PFSK-1 (cell line): ENCODE data around the gene HBA2.

ENCODE experiments used
- FOXP2 ChIP-seq: optimal IDR thresholded peaks from 2 replicates; pipeline ENCODE3; 2011; ENCODE audit warnings: borderline replicate concordance, control low read depth, inconsistent platforms; ENCODE audit not compliant: insufficient read depth; ENCODE audit errors: extremely low read length, extremely low read depth
- POLR2AphosphoS5 ChIP-seq: IDR thresholded peaks from 2 replicates; pipeline ENCODE4 v1.6.1; 2012; ENCODE audit warnings: low read depth, mild to moderate bottlenecking, control low read depth, low read length, moderate library complexity
- SIN3A ChIP-seq: IDR thresholded peaks from 2 replicates; pipeline ENCODE4 v1.6.1; 2012; ENCODE audit warnings: mild to moderate bottlenecking, low read length, moderate library complexity, borderline replicate concordance; ENCODE audit not compliant: insufficient read depth
- TAF1 ChIP-seq: IDR thresholded peaks from 2 replicates; pipeline ENCODE4 v1.6.1; 2012; ENCODE audit warnings: low read length, control low read depth, borderline replicate concordance; ENCODE audit not compliant: insufficient read depth
- TF ChIP-seq, protein P1 (sequence below), 2 experiments: IDR thresholded peaks; 2 replicates each; pipeline versions ENCODE4 v1.6.1 to v1.8.0; 2011 to 2012; ENCODE audit warnings: low read depth in 2 of 2, low read length in 2 of 2, control low read depth in 1 of 2, inconsistent platforms in 1 of 2, mild to moderate bottlenecking in 1 of 2, moderate library complexity in 1 of 2; ENCODE audit not compliant: insufficient read depth in 1 of 2

Gene HBA2

DNA sequence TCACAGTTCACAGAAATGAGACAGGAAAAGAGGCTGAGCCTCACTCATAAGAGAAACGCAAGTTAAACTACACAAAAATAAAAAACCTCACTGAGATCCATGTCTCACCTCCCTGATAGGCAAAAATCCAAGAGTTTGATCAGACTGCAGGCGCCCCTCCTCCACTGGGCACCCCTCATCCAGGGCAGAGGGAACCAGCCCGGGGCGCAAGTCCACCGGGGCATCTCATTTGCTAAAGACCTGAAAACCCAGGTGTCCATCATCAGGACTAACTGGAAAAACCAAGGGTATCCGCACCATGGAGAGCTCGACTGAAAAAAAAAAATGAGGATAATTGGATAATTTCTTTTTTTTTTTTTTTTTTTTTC, 17.7 kb upstream of the HBA2 start:
- no peak for TF ChIP-seq FOXP2
- TF ChIP-seq, protein P1, sequence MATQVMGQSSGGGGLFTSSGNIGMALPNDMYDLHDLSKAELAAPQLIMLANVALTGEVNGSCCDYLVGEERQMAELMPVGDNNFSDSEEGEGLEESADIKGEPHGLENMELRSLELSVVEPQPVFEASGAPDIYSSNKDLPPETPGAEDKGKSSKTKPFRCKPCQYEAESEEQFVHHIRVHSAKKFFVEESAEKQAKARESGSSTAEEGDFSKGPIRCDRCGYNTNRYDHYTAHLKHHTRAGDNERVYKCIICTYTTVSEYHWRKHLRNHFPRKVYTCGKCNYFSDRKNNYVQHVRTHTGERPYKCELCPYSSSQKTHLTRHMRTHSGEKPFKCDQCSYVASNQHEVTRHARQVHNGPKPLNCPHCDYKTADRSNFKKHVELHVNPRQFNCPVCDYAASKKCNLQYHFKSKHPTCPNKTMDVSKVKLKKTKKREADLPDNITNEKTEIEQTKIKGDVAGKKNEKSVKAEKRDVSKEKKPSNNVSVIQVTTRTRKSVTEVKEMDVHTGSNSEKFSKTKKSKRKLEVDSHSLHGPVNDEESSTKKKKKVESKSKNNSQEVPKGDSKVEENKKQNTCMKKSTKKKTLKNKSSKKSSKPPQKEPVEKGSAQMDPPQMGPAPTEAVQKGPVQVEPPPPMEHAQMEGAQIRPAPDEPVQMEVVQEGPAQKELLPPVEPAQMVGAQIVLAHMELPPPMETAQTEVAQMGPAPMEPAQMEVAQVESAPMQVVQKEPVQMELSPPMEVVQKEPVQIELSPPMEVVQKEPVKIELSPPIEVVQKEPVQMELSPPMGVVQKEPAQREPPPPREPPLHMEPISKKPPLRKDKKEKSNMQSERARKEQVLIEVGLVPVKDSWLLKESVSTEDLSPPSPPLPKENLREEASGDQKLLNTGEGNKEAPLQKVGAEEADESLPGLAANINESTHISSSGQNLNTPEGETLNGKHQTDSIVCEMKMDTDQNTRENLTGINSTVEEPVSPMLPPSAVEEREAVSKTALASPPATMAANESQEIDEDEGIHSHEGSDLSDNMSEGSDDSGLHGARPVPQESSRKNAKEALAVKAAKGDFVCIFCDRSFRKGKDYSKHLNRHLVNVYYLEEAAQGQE (IDR thresholded peaks at IDR 0.05; ENCODE audit: insufficient read depth in 1 of 2, low read depth in 2 of 2, low read length in 2 of 2), result no peak
- TF ChIP-seq POLR2AphosphoS5, result no peak
- no peak for TF ChIP-seq SIN3A
- TF ChIP-seq TAF1, result no peak

DNA sequence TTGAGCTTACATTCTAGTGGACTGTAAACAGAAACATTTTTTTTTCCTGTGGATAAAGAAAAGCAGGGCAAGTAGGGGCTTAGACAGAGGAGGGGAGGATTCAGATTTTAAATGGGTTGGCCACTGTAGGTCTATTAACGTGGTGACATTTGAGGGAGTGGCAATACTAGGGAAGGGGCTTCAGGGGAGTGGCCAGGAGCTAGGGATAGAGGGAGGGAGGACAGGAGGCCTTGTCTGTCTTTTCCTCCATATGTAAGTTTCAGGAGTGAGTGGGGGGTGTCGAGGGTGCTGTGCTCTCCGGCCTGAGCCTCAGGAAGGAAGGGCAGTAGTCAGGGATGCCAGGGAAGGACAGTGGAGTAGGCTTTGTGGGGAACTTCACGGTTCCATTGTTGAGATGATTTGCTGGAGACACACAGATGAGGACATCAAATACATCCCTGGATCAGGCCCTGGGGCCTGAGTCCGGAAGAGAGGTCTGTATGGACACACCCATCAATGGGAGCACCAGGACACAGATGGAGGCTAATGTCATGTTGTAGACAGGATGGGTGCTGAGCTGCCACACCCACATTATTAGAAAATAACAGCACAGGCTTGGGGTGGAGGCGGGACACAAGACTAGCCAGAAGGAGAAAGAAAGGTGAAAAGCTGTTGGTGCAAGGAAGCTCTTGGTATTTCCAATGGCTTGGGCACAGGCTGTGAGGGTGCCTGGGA, 13.4 kb upstream of the HBA2 start:
- TF ChIP-seq, protein P1 (IDR thresholded peaks at IDR 0.05; ENCODE audit: insufficient read depth in 1 of 2, low read depth in 2 of 2, low read length in 2 of 2), result no peak
- TF ChIP-seq SIN3A (no peak), FOXP2 (no peak), TAF1 (no peak), POLR2AphosphoS5 (no peak)

- no peak for TF ChIP-seq TAF1
- no peak for TF ChIP-seq FOXP2
- TF ChIP-seq, protein P1 (IDR thresholded peaks at IDR 0.05; ENCODE audit: insufficient read depth in 1 of 2, low read depth in 2 of 2, low read length in 2 of 2), result no peak
- TF ChIP-seq POLR2AphosphoS5, result no peak
- TF ChIP-seq SIN3A, result no peak
Observed at GRCh38 chr16:160691-161190, 11.9 kb upstream of the HBA2 start.

- TF ChIP-seq POLR2AphosphoS5 (no peak), SIN3A (no peak), TAF1 (no peak), FOXP2 (no peak)
- TF ChIP-seq, protein P1 (IDR thresholded peaks at IDR 0.05; ENCODE audit: insufficient read depth in 1 of 2, low read depth in 2 of 2, low read length in 2 of 2), result no peak
Observed at GRCh38 chr16:162271-162991, 10.2 kb upstream of the HBA2 start.
